ENCODE results near the gene FNDC11. TPM values are rescaled to one million over a fixed set of nuclear protein-coding genes. Genes with fewer than 3 reads are reported as not detected.

FNDC11 gene
- total RNA-seq, 1 donor from 2014 or later, result 1.3 TPM

- Mint-ChIP-seq H3K9me3 (ENCODE audit: unreplicated experiment) (no peaks in the 10 kb centered on the region), H3K4me3 (ENCODE audit: unreplicated experiment) (no peak overlapping the region), H3K27ac (ENCODE audit: unreplicated experiment) (no peak overlapping the region), H3K27me3 (ENCODE audit: unreplicated experiment) (peaks cover 2% of the 10 kb centered on the region), H3K4me1 (ENCODE audit: unreplicated experiment) (no peaks in the 10 kb centered on the region), H3K36me3 (ENCODE audit: low read depth, unreplicated experiment) (no peaks in the 10 kb centered on the region)
- DNase-seq (ENCODE audit: low spot score), result no peak
- TF ChIP-seq, protein P1, sequence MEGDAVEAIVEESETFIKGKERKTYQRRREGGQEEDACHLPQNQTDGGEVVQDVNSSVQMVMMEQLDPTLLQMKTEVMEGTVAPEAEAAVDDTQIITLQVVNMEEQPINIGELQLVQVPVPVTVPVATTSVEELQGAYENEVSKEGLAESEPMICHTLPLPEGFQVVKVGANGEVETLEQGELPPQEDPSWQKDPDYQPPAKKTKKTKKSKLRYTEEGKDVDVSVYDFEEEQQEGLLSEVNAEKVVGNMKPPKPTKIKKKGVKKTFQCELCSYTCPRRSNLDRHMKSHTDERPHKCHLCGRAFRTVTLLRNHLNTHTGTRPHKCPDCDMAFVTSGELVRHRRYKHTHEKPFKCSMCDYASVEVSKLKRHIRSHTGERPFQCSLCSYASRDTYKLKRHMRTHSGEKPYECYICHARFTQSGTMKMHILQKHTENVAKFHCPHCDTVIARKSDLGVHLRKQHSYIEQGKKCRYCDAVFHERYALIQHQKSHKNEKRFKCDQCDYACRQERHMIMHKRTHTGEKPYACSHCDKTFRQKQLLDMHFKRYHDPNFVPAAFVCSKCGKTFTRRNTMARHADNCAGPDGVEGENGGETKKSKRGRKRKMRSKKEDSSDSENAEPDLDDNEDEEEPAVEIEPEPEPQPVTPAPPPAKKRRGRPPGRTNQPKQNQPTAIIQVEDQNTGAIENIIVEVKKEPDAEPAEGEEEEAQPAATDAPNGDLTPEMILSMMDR (IDR thresholded peaks at IDR 0.05; ENCODE audit: unreplicated experiment), result no peak
These were observed 21.1 kb downstream of the FNDC11 start for GRCh38 chr20:63574829-63575743.

- TF ChIP-seq, protein P1 (IDR thresholded peaks at IDR 0.05; ENCODE audit: unreplicated experiment), result no peak
- H3K9me3 Mint-ChIP-seq (ENCODE audit: unreplicated experiment), result no peaks in the 10 kb centered on the region
- H3K36me3 Mint-ChIP-seq (ENCODE audit: low read depth, unreplicated experiment), result no peaks in the 10 kb centered on the region
- H3K27ac Mint-ChIP-seq (ENCODE audit: unreplicated experiment), result no peak overlapping the region
- H3K4me3 Mint-ChIP-seq (ENCODE audit: unreplicated experiment), result no peak overlapping the region
- no peak for DNase-seq (ENCODE audit: low spot score)
- no peaks in the 10 kb centered on the region for H3K4me1 Mint-ChIP-seq (ENCODE audit: unreplicated experiment)
- H3K27me3 Mint-ChIP-seq (ENCODE audit: unreplicated experiment), result peaks cover 2% of the 10 kb centered on the region
These were observed 22.4 kb downstream of the FNDC11 start for GRCh38 chr20:63576311-63576710.

DNA sequence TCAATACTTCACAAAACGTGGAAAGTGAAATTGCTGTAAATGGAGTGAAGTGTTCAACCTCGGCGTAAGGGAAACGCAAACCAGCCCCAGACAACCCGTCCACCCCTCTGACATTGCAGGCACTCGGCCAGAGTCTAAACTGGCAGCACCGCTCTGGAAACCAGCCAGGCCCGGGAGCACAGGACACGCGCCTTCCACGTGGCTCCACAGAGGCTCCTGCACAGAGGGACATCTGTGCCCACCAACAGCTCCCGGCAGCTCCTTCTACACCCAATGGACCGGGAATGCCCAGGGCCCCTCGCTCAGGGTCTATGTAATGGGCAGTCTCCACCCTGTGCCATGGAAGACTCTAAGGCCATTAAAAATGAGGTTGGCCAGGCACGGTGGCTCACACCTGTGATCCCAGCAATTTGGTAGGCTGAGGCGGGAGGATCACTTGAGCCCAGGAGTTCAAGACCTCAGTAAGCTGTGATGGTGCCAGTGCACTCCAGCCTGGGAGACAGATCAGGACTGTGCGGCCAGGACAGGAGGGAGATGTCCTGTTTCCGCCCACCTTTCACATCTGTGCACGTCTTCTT lies 23.4 kb downstream of the FNDC11 start:
- peaks cover 2% of the 10 kb centered on the region for H3K27me3 Mint-ChIP-seq (ENCODE audit: unreplicated experiment)

GRCh38 chr20:63578224-63579016 lies 24.5 kb downstream of the FNDC11 start:
- H3K36me3 Mint-ChIP-seq (ENCODE audit: low read depth, unreplicated experiment), result no peaks in the 10 kb centered on the region
- H3K9me3 Mint-ChIP-seq (ENCODE audit: unreplicated experiment), result no peaks in the 10 kb centered on the region
- no peak overlapping the region for H3K27ac Mint-ChIP-seq (ENCODE audit: unreplicated experiment)
- H3K4me1 Mint-ChIP-seq (ENCODE audit: unreplicated experiment), result no peaks in the 10 kb centered on the region
- H3K27me3 Mint-ChIP-seq (ENCODE audit: unreplicated experiment), result peaks cover 2% of the 10 kb centered on the region
- no peak for DNase-seq (ENCODE audit: low spot score)
- H3K4me3 Mint-ChIP-seq (ENCODE audit: unreplicated experiment), result no peak overlapping the region
- TF ChIP-seq, protein P1 (IDR thresholded peaks at IDR 0.05; ENCODE audit: unreplicated experiment), result no peak

More for the DNA sequence above, 23.4 kb downstream of the FNDC11 start:
- Mint-ChIP-seq H3K4me3 (ENCODE audit: unreplicated experiment) (no peak overlapping the region), H3K27ac (ENCODE audit: unreplicated experiment) (no peak overlapping the region), H3K9me3 (ENCODE audit: unreplicated experiment) (no peaks in the 10 kb centered on the region), H3K36me3 (ENCODE audit: low read depth, unreplicated experiment) (no peaks in the 10 kb centered on the region), H3K4me1 (ENCODE audit: unreplicated experiment) (no peaks in the 10 kb centered on the region)
- TF ChIP-seq, protein P1 (IDR thresholded peaks at IDR 0.05; ENCODE audit: unreplicated experiment), result no peak
- DNase-seq (ENCODE audit: low spot score), result no peak

Measured in endothelial cell (in vitro differentiated cells).